Measurements from ENCODE around the gene CFDP1.
A peak's percentile ranks its signal among the peaks of the same experiment; 100 is the strongest.

The CFDP1 gene

DNA sequence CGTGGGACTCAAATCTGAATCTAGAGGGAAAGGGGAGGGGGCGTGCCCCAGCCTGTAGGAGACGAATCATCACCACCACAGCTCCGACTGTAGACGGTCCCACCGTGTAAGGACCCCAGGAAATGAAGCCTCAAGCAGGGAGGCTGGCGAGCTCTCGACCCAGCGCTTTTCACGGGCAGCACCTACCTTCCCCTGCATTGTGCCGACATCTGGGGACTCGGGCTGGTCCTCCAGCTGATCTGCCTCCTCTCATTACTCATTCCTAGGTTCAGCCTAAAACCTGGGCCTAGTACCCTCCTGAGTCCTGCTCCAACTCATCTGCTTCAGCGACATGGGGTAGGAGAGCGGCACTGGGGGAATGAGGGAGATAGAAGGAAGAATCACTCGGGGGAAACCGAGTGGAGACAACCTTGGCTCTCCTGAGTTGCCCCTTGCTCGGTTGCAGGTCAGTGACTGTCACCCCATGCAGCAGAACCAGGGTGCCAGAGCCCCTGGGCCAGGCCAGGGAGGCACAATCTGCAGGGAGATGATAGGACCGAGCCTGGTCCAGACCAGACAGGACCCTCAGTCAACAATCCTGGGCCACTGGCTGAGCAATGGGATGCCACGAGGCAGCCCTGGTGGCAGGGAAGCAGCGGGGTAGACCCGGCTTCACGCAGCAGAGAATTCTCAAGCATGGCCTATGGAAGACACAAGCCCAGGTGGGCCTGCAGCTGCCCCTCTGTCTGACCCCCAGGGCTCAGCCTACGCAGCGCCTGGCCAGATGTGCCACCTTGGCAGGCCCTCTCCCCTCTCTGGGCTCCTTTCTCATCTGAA, 181.0 kb downstream of the CFDP1 start:
- no peaks in the 10 kb centered on the region for H3K36me3 ChIP-seq (ENCODE audit: control insufficient read depth, insufficient read depth, low read length)
- H3K4me3 ChIP-seq (ENCODE audit: low read length) = no peak overlapping the region
- H3K4me1 ChIP-seq (ENCODE audit: control insufficient read depth, insufficient read depth, low read length) = peaks cover 74% of the 10 kb centered on the region
- peak overlapping the region; percentile 14 for H3K9ac ChIP-seq (ENCODE audit: low read length)
- no peaks in the 10 kb centered on the region for H3K9me3 ChIP-seq (ENCODE audit: control insufficient read depth, low read length)
- no peaks in the 10 kb centered on the region for H3K27me3 ChIP-seq (ENCODE audit: control insufficient read depth, insufficient read depth, low read length)

DNA sequence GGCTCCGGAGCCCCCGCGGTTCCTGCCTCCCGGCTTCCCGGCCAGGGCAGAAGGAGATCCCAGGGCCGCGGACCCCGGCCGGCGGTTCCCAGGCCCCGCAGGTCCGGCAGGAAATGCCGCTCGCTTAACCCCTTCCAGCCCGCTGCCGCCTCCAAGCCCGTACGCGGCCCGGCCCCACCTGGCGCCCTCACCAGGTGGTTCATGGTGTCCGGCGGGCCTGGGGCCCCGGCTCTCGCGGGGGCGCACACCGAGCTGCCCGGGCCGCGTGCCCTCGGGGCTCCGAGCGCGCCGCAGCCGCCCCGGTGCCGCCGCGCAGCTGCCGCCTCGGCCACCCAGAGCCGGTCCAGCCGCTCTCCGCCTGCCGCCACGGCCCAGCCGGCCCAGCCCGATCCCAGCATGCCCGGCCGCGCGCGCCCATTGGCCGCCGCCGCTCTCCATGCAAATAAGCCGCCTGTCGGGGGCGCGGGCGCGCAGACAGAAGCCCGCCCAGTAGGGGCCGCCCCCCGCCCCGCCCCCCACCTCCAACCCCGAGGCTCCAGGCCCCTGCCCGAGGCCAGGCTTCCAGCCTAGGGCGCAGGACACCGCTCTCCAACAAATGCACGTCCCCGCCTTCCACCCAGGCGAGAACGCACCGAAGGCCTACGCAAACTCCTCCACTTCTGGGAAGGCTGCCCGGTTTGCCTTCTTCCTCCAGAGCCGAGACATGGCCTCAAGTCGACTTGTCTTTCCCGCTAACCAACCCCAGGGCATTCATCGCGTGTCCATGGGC, 181.8 kb downstream of the CFDP1 start, which contains the start of gene BCAR1:
Gene BCAR1, minus strand, starts transcription at position 345 of the 769 bp plus-strand sequence. Its CDS starts 142 bp downstream, at position 203.
- H3K9me3 ChIP-seq (ENCODE audit: control insufficient read depth, low read length) = no peaks in the 10 kb centered on the region
- no peaks in the 10 kb centered on the region for H3K27me3 ChIP-seq (ENCODE audit: control insufficient read depth, insufficient read depth, low read length)
- H3K4me1 ChIP-seq (ENCODE audit: control insufficient read depth, insufficient read depth, low read length) = peaks cover 74% of the 10 kb centered on the region
- peak within 1 kb of the TSS; percentile 97 for H3K9ac ChIP-seq (ENCODE audit: low read length)
- no peaks in the 10 kb centered on the region for H3K36me3 ChIP-seq (ENCODE audit: control insufficient read depth, insufficient read depth, low read length)
- peak within 1 kb of the TSS; percentile 88 for H3K4me3 ChIP-seq (ENCODE audit: low read length)

DNA sequence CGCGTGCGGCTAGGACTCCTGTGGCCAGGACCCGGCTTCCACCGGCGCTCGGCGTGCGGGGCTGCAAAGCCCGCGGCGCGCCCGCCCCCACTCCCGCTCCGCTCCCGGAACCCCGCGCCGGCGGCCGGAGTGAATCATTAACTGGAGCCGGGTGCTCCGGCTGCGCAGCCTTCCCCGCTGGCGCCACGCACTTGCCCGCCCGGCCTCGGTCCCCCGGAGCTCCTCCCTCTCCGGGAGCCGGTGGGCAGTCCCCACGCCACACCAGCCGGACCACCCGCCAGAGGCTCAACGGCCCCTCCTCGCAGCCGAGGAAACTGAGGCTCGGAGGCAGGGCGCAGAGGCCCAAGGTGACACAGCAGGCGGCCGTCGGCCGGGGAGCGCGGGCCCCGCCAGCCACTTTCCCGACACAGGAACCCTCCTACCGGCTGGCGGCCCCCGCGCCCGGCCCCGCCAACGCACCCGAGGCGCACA, 182.5 kb downstream of the CFDP1 start:
- H3K36me3 ChIP-seq (ENCODE audit: control insufficient read depth, insufficient read depth, low read length) = no peaks in the 10 kb centered on the region
- H3K4me1 ChIP-seq (ENCODE audit: control insufficient read depth, insufficient read depth, low read length) = peaks cover 74% of the 10 kb centered on the region
- H3K4me3 ChIP-seq (ENCODE audit: low read length) = peak overlapping the region; percentile 88
- no peaks in the 10 kb centered on the region for H3K27me3 ChIP-seq (ENCODE audit: control insufficient read depth, insufficient read depth, low read length)
- H3K9me3 ChIP-seq (ENCODE audit: control insufficient read depth, low read length) = no peaks in the 10 kb centered on the region
- H3K9ac ChIP-seq (ENCODE audit: low read length) = peak overlapping the region; percentile 97

DNA sequence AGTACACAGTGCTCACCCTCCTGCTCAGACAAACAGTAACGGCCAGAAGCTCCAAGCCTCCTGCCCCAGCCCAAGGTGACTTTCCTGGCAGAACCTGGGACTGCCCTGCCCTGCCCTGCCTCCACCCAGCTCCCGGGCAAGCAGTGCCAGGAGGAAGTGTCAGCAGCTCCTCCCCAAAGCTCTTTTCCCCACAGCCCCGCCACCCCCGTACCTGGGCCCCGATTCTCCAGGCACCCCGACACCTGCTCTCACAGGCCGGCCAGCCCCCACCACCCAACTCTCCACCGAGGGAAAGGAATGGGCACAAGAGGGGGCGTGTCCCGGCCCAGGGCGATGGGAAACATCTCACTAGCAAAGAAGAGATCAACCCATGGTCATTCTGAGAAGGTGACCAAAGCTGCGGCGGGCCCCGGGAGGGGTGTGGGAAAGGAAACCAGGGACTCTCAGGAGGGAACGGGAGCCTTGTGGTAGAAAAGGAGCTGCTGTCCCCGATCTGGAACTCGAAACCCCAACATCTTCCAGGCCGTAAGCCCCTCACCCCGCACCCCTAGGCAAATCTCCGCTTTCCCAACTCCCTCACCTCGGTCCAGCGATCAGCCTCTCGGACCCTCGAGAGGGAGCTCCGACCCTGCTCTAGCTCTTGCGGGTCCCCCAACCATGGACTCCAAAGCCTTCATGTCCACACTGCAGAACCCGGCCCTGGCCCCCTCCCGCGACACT, 183.1 kb downstream of the CFDP1 start:
- peaks cover 79% of the 10 kb centered on the region for H3K4me1 ChIP-seq (ENCODE audit: control insufficient read depth, insufficient read depth, low read length)
- no peaks in the 10 kb centered on the region for H3K36me3 ChIP-seq (ENCODE audit: control insufficient read depth, insufficient read depth, low read length)
- no peaks in the 10 kb centered on the region for H3K27me3 ChIP-seq (ENCODE audit: control insufficient read depth, insufficient read depth, low read length)
- no peaks in the 10 kb centered on the region for H3K9me3 ChIP-seq (ENCODE audit: control insufficient read depth, low read length)
- peak overlapping the region; percentile 88 for H3K4me3 ChIP-seq (ENCODE audit: low read length)
- peak overlapping the region; percentile 97 for H3K9ac ChIP-seq (ENCODE audit: low read length)

DNA sequence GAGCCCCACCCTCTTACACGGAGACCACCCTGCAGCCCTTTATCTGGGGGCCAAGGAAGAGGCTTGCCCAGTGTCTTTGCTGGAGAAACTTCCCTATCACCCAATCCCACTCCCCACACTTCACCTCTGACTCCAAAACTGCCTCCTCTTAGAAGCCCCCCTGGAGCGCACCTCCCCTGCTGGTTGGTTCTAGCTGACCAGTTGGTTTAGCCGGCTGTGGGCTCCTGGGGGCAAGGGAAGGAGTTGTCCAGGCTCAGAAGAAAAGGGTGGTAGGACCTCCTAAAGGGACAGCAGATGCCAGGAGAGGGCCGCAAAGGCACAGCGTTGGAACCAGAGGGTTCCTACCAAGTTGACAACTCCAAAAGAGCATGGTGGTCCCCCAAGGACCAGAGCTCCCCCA, 183.9 kb downstream of the CFDP1 start:
- H3K27me3 ChIP-seq (ENCODE audit: control insufficient read depth, insufficient read depth, low read length) = no peaks in the 10 kb centered on the region
- peak overlapping the region; percentile 58 for H3K4me3 ChIP-seq (ENCODE audit: low read length)
- H3K9me3 ChIP-seq (ENCODE audit: control insufficient read depth, low read length) = no peaks in the 10 kb centered on the region
- H3K4me1 ChIP-seq (ENCODE audit: control insufficient read depth, insufficient read depth, low read length) = peaks cover 79% of the 10 kb centered on the region
- no peaks in the 10 kb centered on the region for H3K36me3 ChIP-seq (ENCODE audit: control insufficient read depth, insufficient read depth, low read length)
- peak overlapping the region; percentile 97 for H3K9ac ChIP-seq (ENCODE audit: low read length)

DNA sequence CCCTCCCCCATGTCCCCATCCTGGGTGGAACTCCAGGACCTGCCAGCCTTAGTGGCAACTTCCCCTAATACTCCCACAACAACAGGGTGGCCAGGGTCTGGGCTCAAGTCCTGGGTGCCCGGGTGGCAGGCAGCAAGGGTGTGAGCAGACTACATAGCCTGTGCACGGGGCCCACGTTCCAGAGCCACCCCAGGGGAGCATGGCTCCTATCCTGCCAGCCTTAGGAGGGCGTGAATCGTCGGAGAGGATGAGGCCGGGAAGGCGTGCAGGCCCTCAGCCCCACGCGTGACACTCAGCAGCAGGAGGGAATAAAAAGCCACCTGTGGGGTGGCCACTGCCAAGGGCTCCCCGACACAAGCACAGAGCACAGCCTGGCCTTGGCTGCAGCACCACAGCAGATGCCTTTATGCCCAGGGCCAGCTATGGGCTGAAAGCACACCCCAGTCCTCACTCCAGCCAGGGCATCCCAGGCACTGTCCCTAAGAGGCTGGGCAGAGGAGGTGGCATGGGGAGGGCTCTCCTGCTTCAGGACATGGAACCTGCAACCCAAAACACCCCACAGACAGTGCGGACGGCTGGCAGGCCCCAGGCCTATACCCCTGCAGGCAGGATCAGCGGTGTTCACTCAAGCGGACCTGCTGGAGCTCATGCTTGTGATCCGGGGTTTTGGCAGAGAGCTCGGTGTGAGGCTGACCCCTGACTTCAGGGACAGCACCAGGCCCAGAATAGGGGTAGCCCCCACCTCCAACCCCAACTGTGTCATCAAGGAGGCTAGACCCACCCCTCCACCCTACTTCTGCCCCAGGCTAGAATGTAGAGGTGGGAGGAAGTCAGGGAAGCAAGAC, 184.5 kb downstream of the CFDP1 start:
- H3K36me3 ChIP-seq (ENCODE audit: control insufficient read depth, insufficient read depth, low read length) = no peaks in the 10 kb centered on the region
- H3K9ac ChIP-seq (ENCODE audit: low read length) = peak overlapping the region; percentile 97
- peak overlapping the region; percentile 58 for H3K4me3 ChIP-seq (ENCODE audit: low read length)
- peaks cover 80% of the 10 kb centered on the region for H3K4me1 ChIP-seq (ENCODE audit: control insufficient read depth, insufficient read depth, low read length)
- H3K27me3 ChIP-seq (ENCODE audit: control insufficient read depth, insufficient read depth, low read length) = no peaks in the 10 kb centered on the region
- no peaks in the 10 kb centered on the region for H3K9me3 ChIP-seq (ENCODE audit: control insufficient read depth, low read length)

DNA sequence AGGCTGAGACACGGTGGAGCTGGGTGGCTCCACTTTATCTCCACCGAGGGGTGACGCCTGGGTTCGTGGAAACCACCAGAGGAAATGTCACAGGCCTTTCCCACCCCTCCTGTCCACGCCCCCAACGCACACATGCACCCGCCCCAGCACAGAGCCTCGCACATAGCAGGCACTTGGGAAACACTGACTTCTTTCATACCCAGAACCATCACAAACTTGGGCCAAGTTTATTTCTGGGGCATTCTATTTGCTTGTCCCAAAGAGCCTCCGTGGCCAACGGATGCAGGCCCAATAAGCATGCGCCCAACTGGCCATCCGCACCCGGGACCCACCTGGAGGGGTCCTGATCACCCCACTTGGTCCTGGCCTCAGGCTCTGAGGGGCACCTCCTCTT, 185.2 kb downstream of the CFDP1 start:
- Histone ChIP-seq H3K4me1 (ENCODE audit: control insufficient read depth, insufficient read depth, low read length) (peaks cover 82% of the 10 kb centered on the region), H3K9me3 (ENCODE audit: control insufficient read depth, low read length) (no peaks in the 10 kb centered on the region), H3K36me3 (ENCODE audit: control insufficient read depth, insufficient read depth, low read length) (peaks cover 2% of the 10 kb centered on the region), H3K4me3 (ENCODE audit: low read length) (peak overlapping the region; percentile 58), H3K27me3 (ENCODE audit: control insufficient read depth, insufficient read depth, low read length) (no peaks in the 10 kb centered on the region), H3K9ac (ENCODE audit: low read length) (peak overlapping the region; percentile 97)

DNA sequence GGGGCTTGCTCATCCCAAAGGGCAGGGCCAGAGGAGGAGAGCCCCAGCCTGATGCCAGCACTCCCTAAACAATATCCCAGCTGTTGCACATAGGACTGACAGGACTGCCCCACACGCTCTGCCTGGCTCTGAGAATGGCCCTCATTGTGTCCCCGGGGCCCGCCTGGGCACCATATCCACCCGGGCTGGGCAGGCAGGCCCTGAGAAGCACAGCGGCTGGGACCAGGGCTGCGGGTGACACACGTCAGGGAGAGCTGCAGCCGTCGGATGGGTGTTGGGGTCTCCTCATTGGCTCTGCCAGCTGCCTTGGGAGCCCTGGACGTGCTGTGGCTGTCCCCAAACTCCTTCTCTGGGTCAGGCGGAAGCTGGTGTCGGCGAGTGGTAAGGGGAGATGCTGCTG, 186.1 kb downstream of the CFDP1 start:
- Histone ChIP-seq H3K36me3 (ENCODE audit: control insufficient read depth, insufficient read depth, low read length) (peaks cover 11% of the 10 kb centered on the region), H3K4me1 (ENCODE audit: control insufficient read depth, insufficient read depth, low read length) (peaks cover 76% of the 10 kb centered on the region), H3K9ac (ENCODE audit: low read length) (peak overlapping the region; percentile 97), H3K4me3 (ENCODE audit: low read length) (no peak overlapping the region), H3K9me3 (ENCODE audit: control insufficient read depth, low read length) (no peaks in the 10 kb centered on the region), H3K27me3 (ENCODE audit: control insufficient read depth, insufficient read depth, low read length) (no peaks in the 10 kb centered on the region)

DNA sequence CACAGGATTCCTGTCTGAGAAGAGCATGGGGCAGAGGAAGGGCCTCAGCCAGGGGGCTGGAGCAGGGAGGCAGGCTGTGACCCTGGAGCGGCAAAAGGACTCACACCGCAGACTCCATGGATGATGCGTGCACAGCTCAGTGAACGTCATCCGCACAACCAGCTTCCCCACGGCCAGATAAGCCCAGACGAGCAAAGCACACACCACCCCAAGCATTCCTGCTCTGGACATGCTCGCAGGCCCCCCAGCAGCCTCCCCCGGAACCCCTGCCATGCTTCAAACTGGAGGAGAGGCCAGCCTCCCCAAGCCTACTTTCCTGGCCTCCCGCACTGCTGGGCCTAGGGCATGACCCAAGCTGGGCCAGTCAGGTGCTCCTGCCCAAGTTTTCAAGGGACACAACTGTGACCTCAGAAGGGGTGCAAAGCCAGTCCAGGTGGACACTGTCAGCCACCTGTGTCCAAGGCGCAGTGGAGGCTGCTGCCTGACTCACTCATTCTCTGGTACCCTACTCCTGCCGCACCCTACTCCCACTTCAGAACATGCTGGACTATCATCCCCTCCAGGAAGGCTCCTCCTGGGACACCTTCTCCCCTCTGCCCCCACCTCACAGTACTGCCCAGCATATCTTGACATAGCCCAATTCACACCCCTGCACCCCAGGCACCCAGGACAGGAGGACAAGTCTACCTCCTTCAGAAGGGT, 186.6 kb downstream of the CFDP1 start:
- Histone ChIP-seq H3K9me3 (ENCODE audit: control insufficient read depth, low read length) (no peaks in the 10 kb centered on the region), H3K27me3 (ENCODE audit: control insufficient read depth, insufficient read depth, low read length) (no peaks in the 10 kb centered on the region), H3K4me3 (ENCODE audit: low read length) (no peak overlapping the region), H3K36me3 (ENCODE audit: control insufficient read depth, insufficient read depth, low read length) (peaks cover 17% of the 10 kb centered on the region), H3K4me1 (ENCODE audit: control insufficient read depth, insufficient read depth, low read length) (peaks cover 73% of the 10 kb centered on the region), H3K9ac (ENCODE audit: low read length) (peak overlapping the region; percentile 97)

DNA sequence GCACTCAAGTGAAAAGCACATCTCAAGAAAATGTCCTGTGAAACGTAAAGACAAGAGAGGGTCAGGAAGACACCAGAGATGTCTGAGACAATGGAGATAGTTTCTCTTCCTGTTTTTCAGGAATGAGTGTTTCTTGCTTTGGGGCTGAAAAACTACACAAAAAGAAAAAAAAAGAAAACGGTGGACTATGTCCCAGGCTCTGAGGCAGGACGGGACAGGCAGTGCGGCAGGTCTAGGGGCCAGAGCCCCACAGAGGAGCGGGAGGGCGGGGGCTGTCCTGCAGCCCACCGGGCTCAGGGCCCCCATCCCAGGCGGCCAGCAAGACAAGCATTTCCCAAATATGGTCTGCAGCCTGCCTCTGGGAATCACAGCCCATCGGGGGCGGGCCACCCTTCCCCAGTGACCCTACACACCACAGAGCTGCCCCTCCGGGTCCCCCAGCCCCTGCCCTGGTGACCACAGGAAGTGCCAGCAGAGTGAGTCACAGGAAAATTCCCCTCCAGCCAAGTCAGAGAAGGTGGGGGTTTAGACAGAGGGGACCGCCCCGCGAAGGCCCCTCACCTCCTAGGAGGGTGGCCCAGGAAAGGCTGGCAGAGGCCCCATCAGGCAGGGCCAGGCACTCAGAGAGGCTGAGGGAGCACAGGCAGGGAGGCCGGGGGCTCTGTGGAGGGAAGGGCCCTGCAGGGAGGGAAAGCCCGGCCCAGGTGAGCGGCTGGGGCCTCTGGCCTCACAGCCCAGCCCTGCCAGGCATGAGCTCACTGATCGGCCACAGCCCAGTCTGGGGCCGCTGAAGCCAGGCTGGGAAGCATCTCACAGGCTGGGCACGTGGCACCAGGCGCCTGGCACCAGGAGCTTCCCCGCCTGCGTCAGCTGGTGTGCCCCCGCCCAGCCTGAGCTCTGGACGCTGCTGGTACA, 188.2 kb downstream of the CFDP1 start:
- peak overlapping the region; percentile 97 for H3K9ac ChIP-seq (ENCODE audit: low read length)
- H3K27me3 ChIP-seq (ENCODE audit: control insufficient read depth, insufficient read depth, low read length) = no peaks in the 10 kb centered on the region
- H3K36me3 ChIP-seq (ENCODE audit: control insufficient read depth, insufficient read depth, low read length) = peaks cover 25% of the 10 kb centered on the region
- H3K4me3 ChIP-seq (ENCODE audit: low read length) = no peak overlapping the region
- peaks cover 75% of the 10 kb centered on the region for H3K4me1 ChIP-seq (ENCODE audit: control insufficient read depth, insufficient read depth, low read length)
- no peaks in the 10 kb centered on the region for H3K9me3 ChIP-seq (ENCODE audit: control insufficient read depth, low read length)

Measured in mucosa of stomach (tissue), 1 donor.